ENCODE measurements around the gene TBC1D2B.

- TF ChIP-seq POLR2A (IDR thresholded peaks at IDR 0.05), result no peak
- TF ChIP-seq CTCF (IDR thresholded peaks at IDR 0.05), result no peak
Measured at GRCh38 chr15:78087951-78088772, 10.7 kb upstream of the TBC1D2B start.
